Measurements from ENCODE around the gene LVRN.
"Not testable (repeated sequence)": the region's sequence is repeated elsewhere in the genome, so short reads cannot be mapped to it uniquely, and the experiment has no call there.

Gene LVRN

GRCh38 chr5:115962239-115962564 lies at the start of gene LVRN:
Gene LVRN, plus strand, starts transcription at chr5:115962475. Its CDS starts 143 bp downstream, at chr5:115962618.
- DNase-seq = no peak

GRCh38 chr5:115913623-115914400 lies 48.5 kb upstream of the LVRN start:
- DNase-seq = not testable (repeated sequence)

- DNase-seq = no peak
Observed at GRCh38 chr5:115920171-115920725, 42.0 kb upstream of the LVRN start.

- not testable (repeated sequence) for DNase-seq
Observed at GRCh38 chr5:115928578-115929407, 33.5 kb upstream of the LVRN start.

GRCh38 chr5:115930171-115930570 lies 32.1 kb upstream of the LVRN start:
- not testable (repeated sequence) for DNase-seq

GRCh38 chr5:115930630-115931337 lies 31.5 kb upstream of the LVRN start:
- DNase-seq = no peak

- DNase-seq = no peak
Observed at GRCh38 chr5:115932991-115933390, 29.3 kb upstream of the LVRN start.

GRCh38 chr5:115934388-115934974 lies 27.8 kb upstream of the LVRN start:
- DNase-seq = no peak

- no peak for DNase-seq
Observed at GRCh38 chr5:115936031-115936430, 26.2 kb upstream of the LVRN start.

- DNase-seq = no peak
Observed at GRCh38 chr5:115939059-115939458, 23.2 kb upstream of the LVRN start.

GRCh38 chr5:115940080-115940810 lies 22.0 kb upstream of the LVRN start:
- DNase-seq = peak; percentile 63

GRCh38 chr5:115941051-115941675 lies 21.1 kb upstream of the LVRN start:
- DNase-seq = peak; percentile 48

GRCh38 chr5:115944501-115944900 lies 17.8 kb upstream of the LVRN start:
- no peak for DNase-seq

- DNase-seq = no peak
Observed at GRCh38 chr5:115946655-115947054, 15.6 kb upstream of the LVRN start.

GRCh38 chr5:115947260-115947659 lies 15.0 kb upstream of the LVRN start:
- no peak for DNase-seq

- peak; percentile 61 for DNase-seq
Observed at GRCh38 chr5:115948091-115948534, 14.2 kb upstream of the LVRN start.

GRCh38 chr5:115949096-115949495 lies 13.2 kb upstream of the LVRN start:
- DNase-seq = no peak

GRCh38 chr5:115952588-115952987 lies 9.7 kb upstream of the LVRN start:
- DNase-seq = no peak

GRCh38 chr5:115954144-115954543 lies 8.1 kb upstream of the LVRN start:
- DNase-seq = no peak

GRCh38 chr5:115956957-115957356 lies 5.3 kb upstream of the LVRN start:
- DNase-seq = no peak

Measured in right hindlimb (tissue), 1 donor.